Raji (cell line): ENCODE data around the gene DHRS7B.

ENCODE experiments used
- POLR2A ChIP-seq: IDR thresholded peaks from 2 replicates; pipeline ENCODE4 v1.6.1; 2011; ENCODE audit warnings: low read depth, low read length, control low read depth; ENCODE audit not compliant: insufficient read depth

Gene DHRS7B

GRCh38 chr17:21208352-21208751 lies 81.6 kb downstream of the DHRS7B start:
- TF ChIP-seq POLR2A = no peak

GRCh38 chr17:21209511-21210175 lies 82.9 kb downstream of the DHRS7B start:
- no peak for TF ChIP-seq POLR2A

GRCh38 chr17:21210411-21211076 lies 83.8 kb downstream of the DHRS7B start:
- no peak for TF ChIP-seq POLR2A

- TF ChIP-seq POLR2A = no peak
Measured at GRCh38 chr17:21211825-21212479, 85.2 kb downstream of the DHRS7B start.

- no peak for TF ChIP-seq POLR2A
Measured at GRCh38 chr17:21212826-21213637, 86.3 kb downstream of the DHRS7B start.

GRCh38 chr17:21213638-21214014 lies 86.9 kb downstream of the DHRS7B start:
- no peak for TF ChIP-seq POLR2A

- peak; percentile 76 for TF ChIP-seq POLR2A
Measured at GRCh38 chr17:21214015-21214776, 87.4 kb downstream of the DHRS7B start, which contains the start of gene TMEM11. TSS of gene TMEM11 (minus strand) at chr17:21214161. CDS start at chr17:21214152, 9 bp downstream.

GRCh38 chr17:21214777-21215541 lies 88.2 kb downstream of the DHRS7B start:
- no peak; the same call in 1 of the 2 replicates for TF ChIP-seq POLR2A

GRCh38 chr17:21215935-21216334 lies 89.2 kb downstream of the DHRS7B start:
- TF ChIP-seq POLR2A = no peak

- no peak for TF ChIP-seq POLR2A
Measured at GRCh38 chr17:21217346-21217745, 90.6 kb downstream of the DHRS7B start.

GRCh38 chr17:21218101-21218500 lies 91.3 kb downstream of the DHRS7B start:
- TF ChIP-seq POLR2A = no peak

GRCh38 chr17:21218831-21219380 lies 92.1 kb downstream of the DHRS7B start:
- TF ChIP-seq POLR2A = no peak

GRCh38 chr17:21223086-21223485 lies 96.3 kb downstream of the DHRS7B start:
- no peak for TF ChIP-seq POLR2A

- TF ChIP-seq POLR2A = no peak
Measured at GRCh38 chr17:21228111-21228510, 101.3 kb downstream of the DHRS7B start.

- no peak for TF ChIP-seq POLR2A
Measured at GRCh38 chr17:21228845-21229244, 102.1 kb downstream of the DHRS7B start.
